PC-3 (cell line): ENCODE data around the gene TMEM43.

Experiments
- CTCF ChIP-seq: fragments of 300-600 bp; sonication (generic); conservative IDR thresholded peaks from 2 replicates; pipeline ENCODE4 v1.5.1; 2017; ENCODE audit warnings: antibody characterized with exemption, low read depth, mild to moderate bottlenecking, low read length
- EZH2 ChIP-seq: fragments of 300-600 bp; sonication (generic); IDR thresholded peaks from one replicate; pipeline ENCODE4 v1.6.1; 2017; ENCODE audit warnings: antibody characterized with exemption, mild to moderate bottlenecking, low read length; ENCODE audit not compliant: unreplicated experiment
- EZH2phosphoT487 ChIP-seq: fragments of 300-600 bp; sonication (generic); IDR thresholded peaks from 2 replicates; pipeline ENCODE4 v1.6.1; 2018; ENCODE audit warnings: mild to moderate bottlenecking, antibody characterized with exemption, low read length, borderline replicate concordance

DNA sequence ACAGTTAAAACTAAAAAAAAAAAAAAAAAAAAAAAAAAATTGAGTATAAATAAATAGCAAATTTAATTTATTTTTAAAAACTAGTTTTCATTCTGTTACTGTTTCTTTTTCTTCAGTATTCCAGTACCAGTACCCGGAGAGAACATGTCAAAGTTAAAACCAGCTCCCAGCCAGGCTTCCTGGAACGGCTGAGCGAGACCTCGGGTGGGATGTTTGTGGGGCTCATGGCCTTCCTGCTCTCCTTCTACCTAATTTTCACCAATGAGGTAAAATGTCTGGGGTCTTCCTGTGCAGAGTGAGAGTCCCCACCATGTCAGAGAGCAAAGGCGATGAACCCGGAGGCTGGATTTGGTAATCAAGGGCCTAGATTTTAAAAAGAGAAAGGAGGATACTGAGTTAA lies 4.4 kb downstream of the TMEM43 start:
- TF ChIP-seq CTCF (no peak), EZH2 (no peak), EZH2phosphoT487 (no peak)
